Thyroid gland (tissue), 4 donors: ENCODE data around the gene ASCL2.

Experiments used
- POLR2A ChIP-seq, 2 donors: fragments of 450-650 bp; IDR thresholded peaks; one replicate each; pipeline ENCODE4 v1.6.1; 2017; ENCODE audit warnings: antibody characterized with exemption in 2 of 2, mild to moderate bottlenecking in 2 of 2, moderate library complexity in 1 of 2
- TF ChIP-seq, protein P1 (sequence below), 6 experiments: fragments of 200-600 bp in 3 of 6; fragments of 450-650 bp in 3 of 6; sonication (generic) in 3 of 6; IDR thresholded peaks; one replicate each; pipeline ENCODE4 v1.5.1; 2016 to 2019; ENCODE audit warnings: antibody characterized with exemption in 6 of 6, mild to moderate bottlenecking in 2 of 6, inconsistent platforms in 1 of 6, moderate library complexity in 1 of 6

DNA sequence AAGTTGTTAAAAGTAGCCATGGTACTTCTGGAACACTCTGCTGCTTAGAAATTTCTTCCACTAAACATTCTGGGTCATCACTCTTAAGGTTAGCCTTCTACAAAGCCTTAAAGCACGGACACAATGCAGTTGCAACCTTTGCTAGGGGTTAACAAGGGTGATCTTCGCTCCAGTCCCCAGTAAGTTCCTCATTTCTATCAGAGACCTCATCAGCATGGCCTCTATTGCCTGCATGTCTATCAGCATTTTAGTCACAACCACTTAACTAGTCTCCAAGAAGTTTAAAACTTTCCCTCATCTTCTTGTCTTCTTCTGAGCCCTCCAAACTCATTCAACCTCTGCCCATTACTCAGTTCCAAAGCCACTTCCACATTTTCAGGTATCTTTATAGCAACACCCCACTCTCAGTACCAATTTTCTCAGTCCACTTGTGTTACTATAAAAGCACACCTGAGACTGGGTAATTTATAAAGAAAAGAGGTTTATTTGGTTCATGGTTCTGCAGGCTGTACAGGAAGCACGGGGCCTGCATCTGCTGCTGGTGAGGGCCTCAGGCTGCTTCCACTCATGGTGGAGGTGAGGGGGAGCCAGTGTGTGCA is 50.1 kb downstream of the ASCL2 start:
- TF ChIP-seq POLR2A (IDR thresholded peaks at IDR 0.05): no peak
- TF ChIP-seq, protein P1, sequence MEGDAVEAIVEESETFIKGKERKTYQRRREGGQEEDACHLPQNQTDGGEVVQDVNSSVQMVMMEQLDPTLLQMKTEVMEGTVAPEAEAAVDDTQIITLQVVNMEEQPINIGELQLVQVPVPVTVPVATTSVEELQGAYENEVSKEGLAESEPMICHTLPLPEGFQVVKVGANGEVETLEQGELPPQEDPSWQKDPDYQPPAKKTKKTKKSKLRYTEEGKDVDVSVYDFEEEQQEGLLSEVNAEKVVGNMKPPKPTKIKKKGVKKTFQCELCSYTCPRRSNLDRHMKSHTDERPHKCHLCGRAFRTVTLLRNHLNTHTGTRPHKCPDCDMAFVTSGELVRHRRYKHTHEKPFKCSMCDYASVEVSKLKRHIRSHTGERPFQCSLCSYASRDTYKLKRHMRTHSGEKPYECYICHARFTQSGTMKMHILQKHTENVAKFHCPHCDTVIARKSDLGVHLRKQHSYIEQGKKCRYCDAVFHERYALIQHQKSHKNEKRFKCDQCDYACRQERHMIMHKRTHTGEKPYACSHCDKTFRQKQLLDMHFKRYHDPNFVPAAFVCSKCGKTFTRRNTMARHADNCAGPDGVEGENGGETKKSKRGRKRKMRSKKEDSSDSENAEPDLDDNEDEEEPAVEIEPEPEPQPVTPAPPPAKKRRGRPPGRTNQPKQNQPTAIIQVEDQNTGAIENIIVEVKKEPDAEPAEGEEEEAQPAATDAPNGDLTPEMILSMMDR (IDR thresholded peaks at IDR 0.05): no peak
